GM12878 (cell line): ENCODE data around the gene PTBP1.

ENCODE experiments used
- EZH2 ChIP-seq: IDR thresholded peaks from 2 replicates; pipeline ENCODE4 v1.6.1; 2012; ENCODE audit warnings: low read depth, mild to moderate bottlenecking, control low read depth, inconsistent platforms, low read length, borderline replicate concordance; ENCODE audit not compliant: control insufficient read depth
- REST ChIP-seq: IDR thresholded peaks from 2 replicates; pipeline ENCODE4 v1.6.1; 2012; ENCODE audit warnings: mild to moderate bottlenecking, low read depth, low read length

DNA sequence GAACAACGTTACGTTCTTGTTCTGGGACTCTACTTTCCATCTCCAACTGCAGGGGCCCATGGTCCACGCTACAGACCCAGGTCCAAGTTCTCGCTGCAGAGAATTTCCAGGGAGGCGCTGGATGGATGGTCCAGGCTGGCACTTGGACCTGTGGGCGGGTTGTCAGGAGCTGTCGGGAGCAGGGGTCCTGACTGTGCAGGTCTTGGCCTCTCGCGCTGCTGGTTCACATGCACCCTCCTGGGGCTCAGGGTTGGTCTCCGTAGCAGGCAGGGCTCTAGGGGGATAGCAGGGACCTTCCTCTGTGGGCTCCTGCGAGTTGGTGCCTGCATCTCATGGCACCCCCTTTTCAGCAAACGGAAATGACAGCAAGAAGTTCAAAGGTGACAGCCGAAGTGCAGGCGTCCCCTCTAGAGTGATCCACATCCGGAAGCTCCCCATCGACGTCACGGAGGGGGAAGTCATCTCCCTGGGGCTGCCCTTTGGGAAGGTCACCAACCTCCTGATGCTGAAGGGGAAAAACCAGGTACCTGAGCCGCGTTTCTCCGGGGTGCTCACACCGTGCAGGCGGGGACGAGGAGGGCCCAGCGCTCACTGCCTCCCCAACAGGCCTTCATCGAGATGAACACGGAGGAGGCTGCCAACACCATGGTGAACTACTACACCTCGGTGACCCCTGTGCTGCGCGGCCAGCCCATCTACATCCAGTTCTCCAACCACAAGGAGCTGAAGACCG lies 6.6 kb downstream of the PTBP1 start:
- TF ChIP-seq REST (no peak), EZH2 (no peak)
